Stimulated activated CD4-positive, alpha-beta T cell treated with anti-CD3 and anti-CD28 coated beads, Interleukin-1b, Interleukin-23, amount 100 ng/mL, for 48 hours (primary cell): ENCODE data around the gene SHMT1.

ENCODE experiments used
- DNase-seq: peaks from one replicate; pipeline ENCODE4 v3.0.0-alpha.2; 2020

The SHMT1 gene

DNA sequence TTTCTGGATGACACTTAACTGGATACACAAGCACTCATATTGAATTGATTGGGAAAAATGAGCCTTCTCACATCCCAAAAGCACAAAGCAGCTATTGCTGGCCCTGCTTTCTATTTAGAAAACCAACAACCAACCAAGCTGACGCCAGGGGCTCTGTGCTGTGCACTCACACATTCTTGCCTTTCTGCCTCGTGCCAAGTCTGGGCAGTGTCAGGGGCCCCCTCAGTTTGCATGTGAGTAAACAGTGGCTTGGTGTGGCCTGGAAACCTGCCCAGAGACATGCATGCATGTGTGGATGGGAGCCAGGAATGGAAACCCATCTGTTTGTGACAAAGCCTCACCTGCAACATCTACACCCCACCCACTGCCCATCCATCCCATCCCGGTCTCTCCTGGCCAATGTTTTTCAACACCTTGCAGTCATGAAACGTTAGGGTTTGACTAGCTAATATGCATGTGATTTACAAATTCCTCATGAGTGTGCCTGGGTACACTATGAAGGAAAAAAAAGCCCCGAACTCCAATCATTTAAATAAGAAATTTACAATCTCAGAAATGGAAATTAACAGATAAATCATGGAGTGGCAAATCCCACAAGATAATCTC is 82.5 kb downstream of the SHMT1 start:
- DNase-seq: no peak

DNA sequence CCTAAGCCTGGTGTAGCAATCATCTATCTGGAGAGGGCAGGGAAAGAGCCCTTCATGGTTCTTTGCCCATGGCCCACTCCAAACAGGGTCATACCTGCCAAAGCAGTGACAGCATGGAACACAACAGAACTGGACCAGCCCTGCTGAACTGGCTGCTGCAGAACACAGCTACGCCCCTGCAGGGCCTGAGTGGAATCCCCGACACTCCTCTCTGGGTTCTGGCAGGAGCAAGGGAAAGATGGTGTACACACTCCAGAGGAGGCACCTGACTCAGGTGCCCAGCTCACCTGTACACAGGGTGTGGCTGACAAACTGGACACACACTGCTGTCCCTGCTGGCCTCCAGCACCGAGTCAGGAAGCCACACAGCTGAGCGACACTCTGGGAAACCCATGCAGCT is 83.1 kb downstream of the SHMT1 start:
- DNase-seq: no peak

DNA sequence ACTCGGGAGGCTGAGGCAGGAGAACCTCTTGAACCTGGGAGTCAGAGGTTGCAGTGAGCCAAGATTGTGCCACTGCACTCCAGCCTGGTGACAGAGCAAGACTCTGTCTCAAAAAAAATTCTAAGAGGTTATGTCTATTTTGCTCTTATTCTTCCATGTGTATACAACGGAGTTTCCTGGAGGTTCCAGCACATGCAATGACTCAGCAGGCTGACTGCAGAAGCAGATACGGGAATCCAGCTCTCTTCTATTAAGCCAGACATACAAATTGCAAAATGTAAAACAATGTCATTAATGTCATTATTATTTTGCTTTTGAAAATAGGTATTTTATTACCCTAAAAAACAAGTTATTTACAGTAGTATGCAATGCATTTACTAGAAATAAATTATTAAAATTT is 84.5 kb downstream of the SHMT1 start:
- no peak for DNase-seq
